Embryonic facial prominence (tissue), 1 donor: Measurements from ENCODE around the gene TEKT2.

Experiments
- DNase-seq: peaks from one replicate; pipeline ENCODE4 v3.0.0-alpha.2; 2016; ENCODE audit errors: extremely low spot score

Gene TEKT2

DNA sequence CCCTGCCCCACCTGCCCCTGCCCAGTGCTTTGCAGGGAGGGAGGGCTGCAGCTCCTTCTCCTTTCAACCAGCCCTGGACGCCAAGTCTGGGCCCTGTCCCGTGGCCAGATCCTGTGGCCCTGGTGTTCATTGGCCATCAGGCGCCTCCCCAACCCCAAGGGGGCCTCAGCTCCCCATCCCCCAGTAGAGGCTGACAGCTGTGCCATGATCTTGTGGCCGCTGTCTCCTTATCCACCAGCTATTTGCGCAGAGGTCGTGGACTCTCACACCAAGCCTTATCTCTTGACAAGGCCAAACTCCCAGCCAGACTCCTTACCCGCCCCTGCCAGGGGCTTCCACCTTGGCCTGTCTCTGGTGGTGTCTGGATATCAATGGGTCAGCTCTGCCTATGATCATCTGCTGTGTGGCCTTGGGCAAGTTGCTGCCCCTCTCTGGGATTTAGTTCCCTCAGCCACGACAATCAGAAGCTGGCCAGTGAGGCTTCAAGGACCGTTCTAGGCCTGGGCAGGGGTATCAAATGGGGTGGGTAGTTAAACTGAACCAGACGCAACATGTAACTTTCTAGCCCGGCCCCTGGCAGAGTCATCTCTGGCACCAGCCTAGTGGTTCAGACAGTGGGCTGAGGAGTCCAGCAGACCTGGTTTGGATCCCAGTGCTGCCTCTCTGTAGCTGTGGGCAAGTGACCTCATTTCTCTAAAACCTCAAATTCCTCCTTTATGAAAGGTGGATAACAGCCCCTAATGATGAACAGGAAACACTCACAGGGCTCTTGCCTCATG lies 44.4 kb downstream of the TEKT2 start:
- DNase-seq, result no peak

- DNase-seq, result no peak
Measured at GRCh38 chr1:36128905-36129206, 45.0 kb downstream of the TEKT2 start.

- DNase-seq, result no peak
Measured at GRCh38 chr1:36132029-36132428, 48.1 kb downstream of the TEKT2 start.

DNA sequence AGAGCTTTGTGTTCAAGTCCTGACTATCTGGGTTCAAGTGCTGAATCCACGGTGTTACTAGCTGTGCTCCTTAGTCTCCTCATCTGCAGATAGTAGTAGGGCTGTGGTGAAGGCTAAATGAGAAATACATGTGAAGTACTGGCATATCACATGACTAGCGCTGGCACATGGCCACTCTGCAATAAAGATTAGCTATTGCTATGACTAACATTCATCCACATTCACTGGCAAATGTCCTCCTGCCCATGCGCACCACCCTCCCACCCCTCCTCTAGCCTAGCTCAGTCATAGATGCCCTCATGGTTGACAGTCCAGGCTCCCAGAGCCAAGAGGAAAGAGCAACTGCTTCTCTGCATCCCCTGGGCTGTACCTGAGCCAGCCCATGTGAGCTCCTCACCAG lies 49.6 kb downstream of the TEKT2 start:
- DNase-seq, result no peak

GRCh38 chr1:36134031-36134430 lies 50.1 kb downstream of the TEKT2 start:
- DNase-seq, result no peak

- no peak for DNase-seq
Measured at GRCh38 chr1:36134505-36135329, 50.8 kb downstream of the TEKT2 start.

GRCh38 chr1:36135330-36135667 lies 51.4 kb downstream of the TEKT2 start:
- DNase-seq, result no peak

DNA sequence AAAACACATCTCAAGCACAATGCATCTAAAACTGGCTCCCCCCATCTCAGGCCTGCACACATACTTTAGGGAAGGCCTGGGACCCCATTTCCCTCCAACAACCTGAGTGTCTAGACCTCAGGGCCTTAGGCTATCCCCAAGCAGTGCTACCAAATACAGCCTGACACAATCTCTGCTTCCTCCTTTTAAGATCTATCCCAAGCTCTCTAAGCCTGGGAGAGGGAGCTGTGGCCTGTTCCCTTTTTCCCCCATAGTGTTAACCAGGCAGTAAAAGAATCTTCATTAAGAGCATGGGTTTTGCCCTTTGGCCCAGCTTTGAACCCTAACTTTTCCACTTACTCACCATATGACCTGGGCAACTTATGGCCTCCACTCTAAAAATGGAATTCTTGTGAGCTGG lies 51.9 kb downstream of the TEKT2 start:
- no peak for DNase-seq

DNA sequence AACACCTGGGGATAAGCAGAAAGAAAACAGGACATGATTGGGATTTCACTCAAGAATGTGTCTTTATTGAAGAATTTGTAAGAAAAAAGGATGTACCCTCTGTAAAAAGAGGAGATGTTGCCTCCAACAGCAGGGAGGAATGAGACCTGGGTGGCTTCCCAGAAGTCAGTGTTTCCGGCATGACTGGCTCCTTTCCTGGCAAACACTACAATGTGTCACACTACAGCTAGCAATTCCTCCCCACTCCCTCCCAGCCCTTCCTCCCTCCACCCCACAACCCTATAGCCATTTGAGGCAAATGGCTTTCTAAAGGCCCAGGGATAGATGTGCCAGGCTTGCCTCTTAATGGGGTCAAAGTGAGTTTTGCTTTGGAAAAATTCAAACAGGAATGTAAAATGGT lies 52.6 kb downstream of the TEKT2 start:
- no peak for DNase-seq

- DNase-seq, result no peak
Measured at GRCh38 chr1:36137226-36137625, 53.3 kb downstream of the TEKT2 start.

DNA sequence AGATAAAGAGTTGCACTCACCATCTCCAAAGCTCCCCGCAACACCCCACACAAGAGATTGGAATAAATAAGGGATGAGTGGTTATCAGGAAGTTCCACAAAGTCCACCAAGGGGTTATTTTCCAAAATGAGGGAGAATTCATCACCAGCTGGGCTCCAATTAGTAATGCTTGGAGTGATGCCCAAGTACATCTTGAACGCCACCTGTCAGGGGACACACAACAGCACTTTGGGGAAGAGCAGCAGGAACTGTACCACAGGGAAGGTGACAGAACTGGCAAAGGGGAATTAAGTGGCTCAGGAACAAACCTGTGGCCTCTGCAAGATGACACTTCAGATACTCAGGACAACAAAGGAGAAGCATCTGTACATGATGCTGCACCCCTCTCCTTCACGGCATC lies 53.9 kb downstream of the TEKT2 start:
- DNase-seq, result no peak
